Stomach smooth muscle (tissue), 2 donors: ENCODE data around the gene AFAP1L1.

Experiments
- H3K27ac ChIP-seq: one replicate; pipeline ENCODE4 v1.7.0; 2013; ENCODE audit warnings: mild to moderate bottlenecking, low read length, inconsistent platforms
- H3K27me3 ChIP-seq, 2 donors: one replicate each; pipeline ENCODE4 v1.7.0; 2013; ENCODE audit warnings: low read length in 2 of 2; ENCODE audit not compliant: insufficient read depth in 2 of 2, control insufficient read depth in 1 of 2
- H3K36me3 ChIP-seq, 2 donors: one replicate each; pipeline ENCODE4 v1.7.0; 2013; ENCODE audit warnings: low read length in 2 of 2; ENCODE audit not compliant: control insufficient read depth in 2 of 2, insufficient read depth in 2 of 2
- H3K4me1 ChIP-seq: one replicate; pipeline ENCODE4 v1.7.0; 2013; ENCODE audit warnings: low read length; ENCODE audit not compliant: control insufficient read depth, insufficient read depth
- H3K4me3 ChIP-seq, 2 donors: one replicate each; pipeline ENCODE4 v1.7.0; 2013; ENCODE audit warnings: low read length in 2 of 2
- H3K9ac ChIP-seq, 2 donors: one replicate each; pipeline ENCODE4 v1.7.0; 2013; ENCODE audit warnings: low read length in 2 of 2, mild to moderate bottlenecking in 1 of 2
- H3K9me3 ChIP-seq, 2 donors: one replicate each; pipeline ENCODE4 v1.7.0; 2013; ENCODE audit warnings: low read length in 2 of 2; ENCODE audit not compliant: control insufficient read depth in 2 of 2
- donor health status: healthy.
- donor health status: Pancreatic carcinoma.

AFAP1L1 gene

DNA sequence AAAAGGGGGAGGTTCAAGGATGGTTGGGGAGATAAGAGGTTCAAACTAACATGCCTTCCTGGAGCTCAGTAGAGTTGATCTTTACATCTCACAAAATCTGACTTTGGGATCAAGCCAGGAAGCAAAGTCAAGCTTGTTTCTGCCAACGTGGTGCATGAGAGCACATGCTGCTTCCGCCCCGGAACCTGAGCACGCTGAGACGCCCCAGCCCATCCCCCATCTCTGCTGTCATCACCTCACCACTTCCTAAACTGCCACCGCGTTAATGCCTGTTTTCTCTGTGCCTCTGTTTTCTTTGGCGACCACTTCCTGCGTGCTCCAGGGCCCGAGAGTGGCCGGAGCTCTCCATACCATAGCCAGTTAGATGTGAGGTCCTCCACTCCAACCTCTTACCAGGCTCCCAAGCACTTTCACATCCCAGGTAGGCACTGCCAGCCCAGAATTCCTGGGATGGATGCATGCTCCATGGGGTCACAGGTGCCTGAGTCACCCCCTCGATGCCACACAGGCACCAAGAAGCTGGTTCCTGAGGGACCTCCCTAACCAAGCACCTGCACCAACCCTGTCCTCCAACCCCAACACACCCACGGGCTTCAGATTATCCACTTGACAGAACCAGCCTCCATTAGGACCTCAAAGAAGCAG lies 31.2 kb upstream of the AFAP1L1 start:
- Histone ChIP-seq H3K27ac (no peak overlapping the region), H3K36me3 (peaks cover 0 to 2% of the 10 kb centered on the region in 2 donors), H3K9me3 (no peaks in the 10 kb centered on the region), H3K4me1 (no peaks in the 10 kb centered on the region), H3K4me3 (no peak overlapping the region), H3K27me3 (peaks cover 2 to 5% of the 10 kb centered on the region in 2 donors), H3K9ac (no peak overlapping the region)

DNA sequence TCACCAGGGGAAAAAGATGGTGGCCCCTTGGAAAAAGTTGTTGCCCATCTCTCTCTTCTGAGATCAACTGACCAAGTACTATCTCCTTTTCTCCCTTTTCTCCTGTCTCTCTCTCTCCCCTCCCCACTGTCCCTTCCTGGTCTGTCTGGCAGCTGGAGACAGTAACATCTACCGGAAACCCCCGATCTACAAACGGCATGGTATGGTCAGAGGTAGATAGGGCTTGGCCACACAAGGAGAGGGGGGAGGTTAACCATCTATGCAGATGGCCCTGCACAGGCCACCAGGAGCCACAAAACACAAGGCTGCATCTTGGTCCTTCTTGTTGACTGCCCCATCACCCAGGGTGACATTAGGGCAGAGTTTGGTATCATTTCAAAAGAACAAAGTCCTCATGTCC lies 29.3 kb upstream of the AFAP1L1 start:
- Histone ChIP-seq H3K27ac (no peak overlapping the region), H3K4me1 (no peaks in the 10 kb centered on the region), H3K36me3 (peaks cover 0 to 2% of the 10 kb centered on the region in 2 donors), H3K4me3 (no peak overlapping the region), H3K9me3 (no peaks in the 10 kb centered on the region), H3K9ac (no peak overlapping the region), H3K27me3 (peaks cover 0 to 2% of the 10 kb centered on the region in 2 donors)

DNA sequence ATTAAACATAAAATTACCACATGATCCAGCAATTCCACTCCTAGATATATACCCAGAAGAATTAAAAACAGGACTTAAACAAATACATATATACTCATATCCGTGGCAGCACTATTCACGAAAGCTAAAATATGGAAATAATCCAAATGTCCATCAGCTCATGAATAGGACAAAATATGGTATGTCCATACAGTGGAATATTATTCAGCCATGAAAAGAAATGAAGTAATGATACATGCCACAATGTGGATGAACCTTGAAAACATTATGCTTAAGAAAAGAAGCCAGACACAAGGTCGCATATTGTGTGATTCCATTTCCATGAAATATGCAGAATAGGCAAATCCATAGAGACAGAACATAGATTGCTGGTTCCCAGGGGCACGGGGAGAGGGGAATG lies 24.8 kb upstream of the AFAP1L1 start:
- Histone ChIP-seq H3K9ac (no peak overlapping the region), H3K27me3 (no peaks in the 10 kb centered on the region), H3K36me3 (no peaks in the 10 kb centered on the region), H3K4me3 (no peak overlapping the region), H3K4me1 (no peaks in the 10 kb centered on the region), H3K9me3 (no peaks in the 10 kb centered on the region), H3K27ac (no peak overlapping the region)

DNA sequence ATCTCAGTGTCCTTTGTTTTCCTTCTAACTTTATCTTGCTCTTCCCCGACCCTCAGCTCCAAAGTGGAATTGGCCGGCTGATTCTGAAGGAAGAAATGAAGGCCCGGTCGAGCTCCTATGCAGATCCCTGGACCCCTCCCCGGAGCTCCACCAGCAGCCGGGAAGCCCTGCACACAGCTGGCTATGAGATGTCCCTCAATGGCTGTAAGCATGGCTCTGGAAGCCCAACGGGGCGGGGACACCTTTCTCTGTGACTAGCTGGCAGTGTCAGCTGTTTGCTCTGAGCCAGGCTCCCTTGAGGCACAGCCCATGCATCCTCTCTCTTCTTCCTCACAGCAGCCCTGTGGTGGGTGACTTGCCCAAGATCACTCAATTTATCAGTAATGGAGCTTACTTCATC lies 23.9 kb upstream of the AFAP1L1 start:
- Histone ChIP-seq H3K9ac (no peak overlapping the region), H3K9me3 (no peaks in the 10 kb centered on the region), H3K4me1 (no peaks in the 10 kb centered on the region), H3K4me3 (no peak overlapping the region), H3K36me3 (no peaks in the 10 kb centered on the region), H3K27me3 (no peaks in the 10 kb centered on the region), H3K27ac (no peak overlapping the region)

DNA sequence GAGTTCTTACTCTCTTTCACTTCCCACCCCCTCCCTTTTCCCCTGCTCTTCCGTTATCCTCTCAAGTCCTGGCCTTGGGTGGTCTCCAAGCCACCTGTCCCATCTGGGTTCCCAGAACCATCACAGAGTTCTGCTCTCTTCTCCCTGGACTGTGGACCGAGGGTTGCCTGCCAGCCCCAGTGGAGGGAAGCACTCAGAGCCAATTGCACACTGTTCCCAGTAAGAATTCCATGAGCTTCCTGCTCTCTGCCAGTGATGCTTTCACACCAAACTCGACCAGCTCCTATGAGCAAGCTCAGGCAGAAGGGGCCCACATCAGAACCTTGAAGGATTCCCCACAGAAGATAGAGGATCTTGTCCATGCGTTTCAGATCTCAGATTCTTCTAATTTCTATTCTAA lies 20.1 kb upstream of the AFAP1L1 start:
- no peaks in the 10 kb centered on the region for H3K9me3 ChIP-seq
- H3K27ac ChIP-seq, result no peak overlapping the region
- H3K4me3 ChIP-seq, result no peak overlapping the region
- H3K36me3 ChIP-seq, result no peaks in the 10 kb centered on the region
- H3K4me1 ChIP-seq, result no peaks in the 10 kb centered on the region
- H3K27me3 ChIP-seq, result peaks cover 0 to 2% of the 10 kb centered on the region in 2 donors
- no peak overlapping the region for H3K9ac ChIP-seq

DNA sequence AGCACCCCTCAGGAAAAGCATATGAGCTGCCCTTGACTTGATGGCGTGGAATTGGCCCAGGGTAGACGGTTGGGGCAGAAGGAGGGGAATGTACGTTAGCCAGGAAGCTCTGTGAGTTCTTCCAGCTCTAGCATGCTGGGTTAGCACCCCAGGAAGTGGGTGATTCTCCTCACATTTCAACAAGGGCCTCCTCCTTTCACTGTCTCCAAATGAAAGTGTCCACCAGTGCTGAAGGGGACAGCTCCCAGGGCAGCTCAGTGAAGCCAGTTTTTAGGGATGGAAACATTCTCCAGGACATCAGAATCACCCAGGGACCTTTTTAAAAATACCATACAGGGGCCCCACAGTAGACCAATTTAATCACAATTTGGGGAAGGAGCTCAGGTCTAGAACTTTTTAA lies 17.2 kb upstream of the AFAP1L1 start:
- no peaks in the 10 kb centered on the region for H3K9me3 ChIP-seq
- no peaks in the 10 kb centered on the region for H3K36me3 ChIP-seq
- no peak overlapping the region for H3K27ac ChIP-seq
- H3K4me1 ChIP-seq, result no peaks in the 10 kb centered on the region
- H3K27me3 ChIP-seq, result peaks cover 0 to 2% of the 10 kb centered on the region in 2 donors
- H3K9ac ChIP-seq, result no peak overlapping the region
- no peak overlapping the region for H3K4me3 ChIP-seq

DNA sequence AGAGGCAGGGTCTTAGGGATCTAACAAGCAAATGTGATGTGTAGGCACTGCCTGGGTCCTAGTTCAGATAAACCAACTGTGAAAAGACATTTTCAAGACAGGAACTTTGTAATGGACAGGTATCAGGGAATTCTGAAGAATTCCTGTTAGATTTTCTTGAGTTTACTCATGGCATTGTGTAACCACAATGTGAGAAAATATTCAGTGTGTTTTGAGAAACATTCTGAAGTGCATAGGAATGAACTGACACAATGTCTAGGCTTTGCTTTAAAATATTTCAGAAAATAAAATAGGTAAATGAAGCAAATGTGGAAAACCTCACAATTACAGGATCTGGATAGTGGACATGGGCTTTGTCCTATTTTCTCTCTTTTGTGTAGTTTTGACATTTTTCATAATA lies 15.2 kb upstream of the AFAP1L1 start:
- Histone ChIP-seq H3K9me3 (no peaks in the 10 kb centered on the region), H3K27me3 (peaks cover 0 to 6% of the 10 kb centered on the region in 2 donors), H3K4me3 (no peak overlapping the region), H3K27ac (no peak overlapping the region), H3K4me1 (no peaks in the 10 kb centered on the region), H3K9ac (no peak overlapping the region), H3K36me3 (no peaks in the 10 kb centered on the region)

DNA sequence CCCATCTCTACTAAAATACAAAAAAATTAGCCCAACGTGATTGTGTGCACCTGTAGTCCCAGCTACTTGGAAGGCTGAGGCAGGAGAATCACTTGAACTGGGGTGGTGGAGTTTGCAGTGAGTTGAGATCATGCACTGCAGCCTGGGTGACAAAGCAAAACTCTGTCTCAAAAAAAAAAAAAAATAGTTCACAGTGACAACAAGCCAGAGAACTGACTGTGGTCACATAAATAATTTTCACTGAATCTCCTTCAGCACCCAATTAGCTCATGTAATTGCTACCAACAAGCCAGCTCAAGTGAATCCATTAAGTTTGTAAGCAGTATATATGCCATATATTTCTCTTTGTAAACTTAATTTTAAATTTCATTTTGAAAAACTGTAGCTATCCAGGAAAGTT lies 14.5 kb upstream of the AFAP1L1 start:
- no peak overlapping the region for H3K27ac ChIP-seq
- H3K4me3 ChIP-seq, result no peak overlapping the region
- no peaks in the 10 kb centered on the region for H3K4me1 ChIP-seq
- H3K9ac ChIP-seq, result no peak overlapping the region
- H3K27me3 ChIP-seq, result peaks cover 0 to 6% of the 10 kb centered on the region in 2 donors
- no peaks in the 10 kb centered on the region for H3K36me3 ChIP-seq
- no peaks in the 10 kb centered on the region for H3K9me3 ChIP-seq

DNA sequence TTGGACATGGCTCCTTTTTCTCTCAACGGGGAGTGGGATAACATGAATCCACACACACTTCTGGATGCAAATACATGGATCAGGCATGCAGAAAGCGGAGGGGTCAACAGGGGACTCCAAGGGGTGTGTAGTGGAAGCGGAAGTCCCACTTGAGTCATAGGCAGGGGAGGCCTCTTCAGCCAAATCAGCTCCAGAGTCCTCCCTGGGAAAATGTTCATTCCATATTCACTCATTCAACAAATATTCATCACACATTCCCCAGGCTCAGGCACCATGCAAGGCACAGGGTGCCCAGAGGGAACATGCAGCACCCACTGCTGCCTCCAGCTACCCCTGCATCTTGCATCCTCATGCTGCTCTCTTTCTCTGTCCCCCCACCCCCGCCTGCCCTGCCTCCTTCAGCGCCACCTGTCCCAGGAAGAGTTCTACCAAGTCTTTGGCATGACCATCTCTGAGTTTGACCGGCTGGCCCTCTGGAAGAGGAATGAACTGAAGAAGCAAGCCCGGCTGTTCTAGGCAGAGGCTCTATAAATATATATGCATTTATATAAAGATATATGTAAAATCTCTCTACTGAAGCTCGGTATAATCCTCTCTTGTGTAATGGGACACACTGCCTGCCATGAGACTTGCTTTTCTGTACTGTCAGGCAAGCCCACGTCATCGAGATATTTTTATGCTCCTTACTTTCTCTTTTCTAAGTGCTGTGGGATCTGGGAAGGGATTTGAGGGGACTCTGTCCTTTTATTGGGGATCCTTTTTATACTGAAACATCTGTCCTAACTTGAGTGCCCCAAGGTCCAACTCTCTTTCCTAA lies 13.6 kb upstream of the AFAP1L1 start:
- Histone ChIP-seq H3K4me3 (no peak overlapping the region), H3K9me3 (no peaks in the 10 kb centered on the region), H3K36me3 (no peaks in the 10 kb centered on the region), H3K9ac (no peak overlapping the region), H3K27ac (no peak overlapping the region), H3K27me3 (peaks cover 2 to 8% of the 10 kb centered on the region in 2 donors), H3K4me1 (no peaks in the 10 kb centered on the region)

DNA sequence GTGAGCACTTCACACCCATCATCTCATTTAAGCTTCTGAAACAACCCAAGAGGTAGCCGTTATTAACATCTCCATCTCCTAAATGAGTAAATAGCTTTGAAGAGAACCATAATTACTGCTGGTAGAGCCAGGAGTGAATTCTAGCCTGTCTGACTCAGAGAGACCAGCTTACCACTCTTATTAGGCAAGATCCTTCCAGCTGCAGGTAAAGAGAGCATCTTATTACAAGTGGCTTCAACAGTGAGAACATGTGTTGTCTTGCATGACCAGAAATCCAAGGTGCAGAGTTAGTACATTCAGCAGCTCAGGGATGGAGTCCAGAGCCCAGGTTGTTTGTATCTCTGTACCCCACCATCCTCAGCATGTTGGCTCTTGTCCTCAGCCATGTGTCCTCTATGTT lies 10.9 kb upstream of the AFAP1L1 start:
- Histone ChIP-seq H3K27me3 (peaks cover 2 to 12% of the 10 kb centered on the region in 2 donors), H3K4me1 (peaks cover 2% of the 10 kb centered on the region), H3K36me3 (no peaks in the 10 kb centered on the region), H3K9me3 (no peaks in the 10 kb centered on the region), H3K27ac (no peak overlapping the region), H3K4me3 (no peak overlapping the region), H3K9ac (no peak overlapping the region)

DNA sequence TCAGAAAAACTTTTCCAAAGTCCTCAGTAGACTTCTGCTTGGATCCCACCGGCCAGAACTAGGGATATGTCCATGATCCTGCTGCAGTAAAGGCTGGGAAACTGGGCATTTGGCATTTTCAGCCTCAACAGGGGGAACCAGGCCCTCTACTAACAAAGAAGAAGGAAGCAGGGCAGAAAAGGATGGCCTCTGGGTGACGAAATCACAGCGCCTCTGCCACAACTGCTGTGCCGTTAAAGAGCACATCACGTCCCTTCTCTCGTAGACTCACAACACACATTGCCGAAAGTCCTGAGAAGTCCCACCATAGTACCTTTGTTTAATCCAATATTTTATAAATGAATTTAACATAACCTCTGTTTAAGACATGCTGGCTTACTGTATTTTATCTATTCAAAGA lies 10.4 kb upstream of the AFAP1L1 start:
- Histone ChIP-seq H3K9me3 (no peaks in the 10 kb centered on the region), H3K4me1 (peaks cover 5% of the 10 kb centered on the region), H3K36me3 (no peaks in the 10 kb centered on the region), H3K4me3 (no peak overlapping the region), H3K27ac (no peak overlapping the region), H3K9ac (no peak overlapping the region), H3K27me3 (peaks cover 2 to 12% of the 10 kb centered on the region in 2 donors)
